GM12878 (cell line): ENCODE measurements around the gene WWC2. TPM values are rescaled to one million over a fixed set of nuclear protein-coding genes. Genes with fewer than 3 reads are reported as not detected.

ENCODE experiments used
- ATAC-seq: fragments of 200-7000 bp; cut with Tn5 transposase; 3 replicates; pipeline ENCODE4 v1.9.1; 2020; ENCODE audit warnings: mild to moderate bottlenecking, moderate library complexity
- BruUV-seq: library from RNA; stranded (reverse); fragments of 400-500 nt; replicated peaks from 2 replicates; lab custom pipeline; 2021; lab: Mats Ljungman, UMichigan
- CTCF ChIA-PET: fragments of 300-600 bp; sonication (Branson Sonifier 250); formaldehyde crosslinking; extraction: SDS; loops from one replicate; lab custom pipeline; 2021; ENCODE audit warnings: inconsistent platforms; lab: Yijun Ruan, JAX
- POLR2A ChIA-PET: fragments of 350-600 bp; formaldehyde crosslinking; extraction: SDS; loops from one replicate; lab custom pipeline; 2021; ENCODE audit warnings: inconsistent platforms; lab: Charles Lee
- RAD21 ChIA-PET: fragments of 300-600 bp; sonication (Branson Sonifier 250); formaldehyde crosslinking; loops from one replicate; lab custom pipeline; 2023; ENCODE audit warnings: antibody characterized with exemption; ENCODE audit not compliant: unreplicated experiment; lab: Charles Lee
- SMC1A ChIA-PET: fragments of 300-600 bp; sonication (Branson Sonifier 250); formaldehyde crosslinking; loops from one replicate; lab custom pipeline; 2023; ENCODE audit not compliant: unreplicated experiment, uncharacterized antibody; lab: Charles Lee
- DNase-seq: peaks from one replicate; pipeline ENCODE4 v3.0.0-alpha.2; 2011; ENCODE audit warnings: low read depth, low spot score
- FAIRE-seq: peaks from 3 replicates; lab custom pipeline; 2011; peaks lifted over from hg19 to GRCh38; lab: Jason Lieb, UNC
- H2AFZ ChIP-seq: 2 replicates; pipeline ENCODE4 v1.6.0; 2011; ENCODE audit warnings: low read depth, low read length, control low read depth; ENCODE audit not compliant: control insufficient read depth
- H3K27ac ChIP-seq: 2 replicates; pipeline ENCODE4 v1.5.1; 2011; ENCODE audit warnings: control low read depth; ENCODE audit not compliant: control insufficient read depth, insufficient read depth
- H3K27me3 ChIP-seq, 2 experiments: replicated peaks in 1 of 2; 2 replicates each; pipeline versions ENCODE4 v1.6.0 to v1.6.1; 2011; ENCODE audit warnings: low read length in 1 of 2; ENCODE audit not compliant: control insufficient read depth in 2 of 2, insufficient read depth in 2 of 2
- H3K36me3 ChIP-seq, 2 experiments: 2 replicates each; pipeline ENCODE4 v1.5.1; 2011; ENCODE audit warnings: low read length in 1 of 2; ENCODE audit not compliant: control insufficient read depth in 2 of 2, insufficient read depth in 2 of 2
- H3K4me1 ChIP-seq: 2 replicates; pipeline ENCODE4 v1.6.1; 2011; ENCODE audit warnings: mild to moderate bottlenecking, low read length, moderate library complexity, mixed read lengths; ENCODE audit not compliant: control insufficient read depth, insufficient read depth
- H3K4me2 ChIP-seq: 2 replicates; pipeline ENCODE4 v1.6.0; 2011; ENCODE audit warnings: control low read depth; ENCODE audit not compliant: control insufficient read depth, insufficient read depth
- H3K4me3 ChIP-seq: fragments of 200-600 bp; sonication (generic); 2 replicates; pipeline ENCODE4 v1.5.1; 2016
- H3K79me2 ChIP-seq: 2 replicates; pipeline ENCODE4 v1.6.0; 2011; ENCODE audit warnings: low read length; ENCODE audit not compliant: control insufficient read depth, insufficient read depth
- H3K9ac ChIP-seq: 2 replicates; pipeline ENCODE4 v1.8.0; 2011; ENCODE audit warnings: low read length, control low read depth, mixed read lengths; ENCODE audit not compliant: control insufficient read depth, insufficient read depth
- H3K9me3 ChIP-seq: replicated peaks from 3 replicates; pipeline ENCODE4 v1.5.1; 2011; ENCODE audit warnings: mild to moderate bottlenecking, low read length; ENCODE audit not compliant: control insufficient read depth, insufficient read depth
- H4K20me1 ChIP-seq: 2 replicates; pipeline ENCODE4 v1.6.0; 2011; ENCODE audit not compliant: control insufficient read depth, insufficient read depth
- ATF7 ChIP-seq: fragments of 450-650 bp; IDR thresholded peaks from 2 replicates; pipeline ENCODE4 v1.6.1; 2016; ENCODE audit warnings: low read depth, mild to moderate bottlenecking
- FOXM1 ChIP-seq: IDR thresholded peaks from 2 replicates; pipeline ENCODE4 v1.6.1; 2012; ENCODE audit warnings: low read depth, mild to moderate bottlenecking, inconsistent platforms, low read length, moderate library complexity
- IKZF1 ChIP-seq: fragments of 450-650 bp; conservative IDR thresholded peaks from 2 replicates; pipeline ENCODE4 v1.6.1; 2017; ENCODE audit warnings: antibody characterized with exemption, mild to moderate bottlenecking
- IRF4 ChIP-seq: IDR thresholded peaks from 2 replicates; pipeline ENCODE4 v1.6.1; 2011; ENCODE audit warnings: low read depth, low read length
- PAX8 ChIP-seq: fragments of 450-650 bp; IDR thresholded peaks from 2 replicates; pipeline ENCODE4 v1.6.1; 2017; ENCODE audit warnings: mild to moderate bottlenecking, moderate library complexity
- RCOR1 ChIP-seq: conservative IDR thresholded peaks from 2 replicates; pipeline ENCODE4 v1.6.1; 2012; ENCODE audit warnings: low read depth, low read length, improper control_type of control experiment
- SMAD1 ChIP-seq: fragments of 450-650 bp; IDR thresholded peaks from 2 replicates; pipeline ENCODE4 v1.6.1; 2018; ENCODE audit warnings: mild to moderate bottlenecking, low read depth; ENCODE audit not compliant: partially characterized antibody
- TBL1XR1 ChIP-seq: IDR thresholded peaks from 2 replicates; pipeline ENCODE4 v1.6.1; 2012; ENCODE audit warnings: low read depth, low read length, improper control_type of control experiment
- ZNF622 ChIP-seq: fragments of 450-650 bp; IDR thresholded peaks from 2 replicates; pipeline ENCODE4 v1.6.1; 2017; ENCODE audit warnings: mild to moderate bottlenecking, inconsistent platforms
- ZNF687 ChIP-seq: fragments of 450-650 bp; IDR thresholded peaks from 2 replicates; pipeline ENCODE4 v1.6.1; 2017; ENCODE audit warnings: mild to moderate bottlenecking, moderate library complexity
- WGBS: methylation state at CpG from one replicate; pipeline ENCODE4 v1.1.6; 2016; ENCODE audit warnings: low lambda C conversion rate; ENCODE audit not compliant: insufficient replicate concordance, insufficient coverage; ENCODE audit errors: missing lambda C conversion rate; 5-methylcytosine and 5-hydroxymethylcytosine counted together
- in situ Hi-C: fragments of 300-500 bp; cut with MboI; formaldehyde crosslinking; loops from 9 replicates; pipeline ENCODE4 v1.14.3; 2018; ENCODE audit warnings: mixed read lengths
- intact Hi-C: fragments of 100-400 bp; cut with micrococcal nuclease; formaldehyde crosslinking; loops from one replicate; pipeline ENCODE4 v1.14.2; 2022; ENCODE audit not compliant: unreplicated experiment
- polyA plus RNA-seq, 11 experiments: library from polyadenylated mRNA; depleted of rRNA in 4 of 11; unstranded in 6 of 11; stranded (reverse) in 5 of 11; fragments of >200 nt; fragmentation: Nextera tagmentation in 4 of 11; fragmentation: Illumina TruSeq in 1 of 11; extraction: Ambion mirVana in 4 of 11; extraction: Trizol in 1 of 11; gene quantifications; 1 replicate in 1 of 11; 2 replicates in 10 of 11; pipeline versions ENCODE4 v1.2.1 to v1.2.3, GENCODE V29; 2011 to 2016; ENCODE audit warnings: inconsistent platforms in 2 of 11, missing spikeins in 2 of 11, low read depth in 1 of 11
- total RNA-seq, 4 experiments: library from RNA; depleted of rRNA in 3 of 4; stranded (reverse); fragments of >200 nt in 3 of 4; fragmentation: Illumina TruSeq in 1 of 4; extraction: Trizol in 1 of 4; gene quantifications; 2 replicates each; pipeline versions ENCODE4 v1.2.1 to v1.2.3, GENCODE V29; 2013 to 2021

The WWC2 gene
- total and polyA plus RNA-seq, 10 of the 15 experiments (the other 5 are each of a cell fraction or from before 2014, with no cell fraction given): 0.02 to 0.72 (median 0.06) TPM; not detected in 3

- ATAC-seq: no peak
- BruUV-seq: no TSS peak
- Histone ChIP-seq H4K20me1 (no peaks in the 10 kb centered on the region), H3K27ac (no peak overlapping the region), H3K36me3 (no peaks in the 10 kb centered on the region), H3K4me2 (no peak overlapping the region), H3K4me1 (no peaks in the 10 kb centered on the region)
- CTCF ChIA-PET: interaction anchor here (1.1 to 3.5 kb wide), 4 partner anchors 10 to 21 kb away, joined by 3 to 9 read pairs (median 4); no protein-coding TSS in a partner anchor
- WGBS: 49% methylated on average over 6 of the region's 6 CpGs
- no peak for DNase-seq
- FAIRE-seq: no peak
- TF ChIP-seq TBL1XR1 (no peak), ATF7 (no peak), SMAD1 (no peak), ZNF687 (no peak), FOXM1 (no peak), RCOR1 (no peak), IRF4 (no peak), IKZF1 (no peak), PAX8 (no peak), ZNF622 (no peak)
- TF ChIP-seq, all 136 proteins: peak for 0
- Histone ChIP-seq H3K9ac (no peak overlapping the region), H3K79me2 (no peaks in the 10 kb centered on the region), H3K27me3 (no peaks in the 10 kb centered on the region), H2AFZ (no peak overlapping the region), H3K4me3 (no peak overlapping the region), H3K9me3 (no peaks in the 10 kb centered on the region)
- SMC1A ChIA-PET: interaction anchor here (1.4 to 1.8 kb wide), 3 partner anchors 10 to 304 kb away, joined by 3 to 6 read pairs (median 4); no protein-coding TSS in a partner anchor
- POLR2A ChIA-PET: no interaction called here
- RAD21 ChIA-PET: no interaction called here
- intact Hi-C loops (no loop called here), in situ Hi-C loops (no loop called here)
These were observed 142.7 kb downstream of the WWC2 start for GRCh38 chr4:183241721-183242151.
